ENCODE results near the gene TDP2.

The TDP2 gene, protein sequence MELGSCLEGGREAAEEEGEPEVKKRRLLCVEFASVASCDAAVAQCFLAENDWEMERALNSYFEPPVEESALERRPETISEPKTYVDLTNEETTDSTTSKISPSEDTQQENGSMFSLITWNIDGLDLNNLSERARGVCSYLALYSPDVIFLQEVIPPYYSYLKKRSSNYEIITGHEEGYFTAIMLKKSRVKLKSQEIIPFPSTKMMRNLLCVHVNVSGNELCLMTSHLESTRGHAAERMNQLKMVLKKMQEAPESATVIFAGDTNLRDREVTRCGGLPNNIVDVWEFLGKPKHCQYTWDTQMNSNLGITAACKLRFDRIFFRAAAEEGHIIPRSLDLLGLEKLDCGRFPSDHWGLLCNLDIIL

DNA sequence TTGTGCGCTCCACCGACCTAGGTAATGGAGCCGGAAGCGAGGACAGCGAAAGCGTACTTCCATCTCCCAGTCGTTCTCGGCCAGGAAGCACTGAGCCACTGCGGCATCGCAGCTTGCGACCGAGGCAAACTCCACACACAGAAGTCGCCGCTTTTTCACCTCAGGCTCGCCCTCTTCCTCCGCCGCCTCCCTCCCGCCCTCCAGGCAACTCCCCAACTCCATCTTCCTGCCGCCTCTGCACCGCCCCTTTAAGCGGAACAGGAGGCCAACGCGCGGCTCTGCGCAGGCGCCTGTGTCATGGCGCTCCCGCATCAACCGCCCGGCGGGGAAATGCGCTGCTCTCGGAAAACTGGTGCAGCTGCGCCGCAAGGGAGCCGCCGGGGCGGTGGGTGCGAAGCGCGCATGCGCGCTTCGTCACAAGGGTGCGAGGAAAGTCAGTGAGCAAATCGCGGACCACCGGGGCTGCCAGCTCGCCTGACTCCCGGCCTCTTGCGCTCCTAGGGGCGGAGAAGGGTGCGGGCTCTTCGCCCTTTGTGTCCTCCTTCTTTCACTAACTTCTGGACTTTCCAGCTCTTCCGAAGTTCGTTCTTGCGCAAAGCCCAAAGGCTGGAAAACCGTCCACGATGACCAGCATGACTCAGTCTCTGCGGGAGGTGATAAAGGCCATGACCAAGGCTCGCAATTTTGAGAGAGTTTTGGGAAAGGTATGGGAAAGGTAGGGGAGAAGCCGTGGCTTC, at the start of gene TDP2, which contains the start of gene ACOT13:
Gene TDP2 (minus strand): TSS at position 259 of the 737 bp plus-strand sequence. CDS start 37 bp downstream, at position 222.
Gene ACOT13 (plus strand): TSS at position 437 of the 737 bp plus-strand sequence. CDS start 187 bp downstream, at position 624.
- DNase-seq: peak; percentile 95

DNA sequence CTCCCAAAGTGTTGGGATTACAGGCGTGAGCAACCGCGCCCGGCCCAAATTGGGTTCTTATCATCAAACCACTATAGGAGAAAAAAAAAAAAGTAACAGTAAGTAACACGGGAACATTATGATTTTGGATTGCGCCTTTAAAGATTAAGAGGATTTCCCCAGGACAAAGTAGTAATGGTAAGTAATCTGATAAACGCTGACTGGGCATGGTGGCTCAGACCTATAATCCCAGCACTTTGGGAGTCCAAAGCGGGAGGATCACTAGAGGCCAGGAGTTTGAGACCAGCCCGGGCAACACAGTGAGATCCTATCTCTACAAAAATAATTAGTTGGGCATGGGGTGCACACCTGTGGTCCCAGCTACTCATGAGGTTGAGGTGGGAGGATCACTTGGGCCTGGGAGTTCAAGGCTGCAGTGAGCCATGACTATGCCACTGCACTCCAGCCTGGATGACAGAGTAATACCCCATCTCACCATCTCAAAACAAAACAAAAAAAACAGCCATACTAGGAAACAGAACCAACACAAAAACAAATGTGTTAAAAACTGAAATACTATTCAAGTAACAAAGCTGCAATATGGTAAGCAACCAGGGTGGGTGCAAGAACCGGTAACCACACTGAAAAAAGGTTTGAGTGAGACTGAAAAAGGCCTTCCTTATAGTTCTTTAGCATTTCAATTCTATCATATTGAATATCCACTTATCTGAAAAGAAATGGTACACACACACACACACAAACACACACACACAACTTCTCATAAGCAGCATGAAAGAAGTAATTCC, 44.0 kb upstream of the TDP2 start:
- no peak for DNase-seq

DNA sequence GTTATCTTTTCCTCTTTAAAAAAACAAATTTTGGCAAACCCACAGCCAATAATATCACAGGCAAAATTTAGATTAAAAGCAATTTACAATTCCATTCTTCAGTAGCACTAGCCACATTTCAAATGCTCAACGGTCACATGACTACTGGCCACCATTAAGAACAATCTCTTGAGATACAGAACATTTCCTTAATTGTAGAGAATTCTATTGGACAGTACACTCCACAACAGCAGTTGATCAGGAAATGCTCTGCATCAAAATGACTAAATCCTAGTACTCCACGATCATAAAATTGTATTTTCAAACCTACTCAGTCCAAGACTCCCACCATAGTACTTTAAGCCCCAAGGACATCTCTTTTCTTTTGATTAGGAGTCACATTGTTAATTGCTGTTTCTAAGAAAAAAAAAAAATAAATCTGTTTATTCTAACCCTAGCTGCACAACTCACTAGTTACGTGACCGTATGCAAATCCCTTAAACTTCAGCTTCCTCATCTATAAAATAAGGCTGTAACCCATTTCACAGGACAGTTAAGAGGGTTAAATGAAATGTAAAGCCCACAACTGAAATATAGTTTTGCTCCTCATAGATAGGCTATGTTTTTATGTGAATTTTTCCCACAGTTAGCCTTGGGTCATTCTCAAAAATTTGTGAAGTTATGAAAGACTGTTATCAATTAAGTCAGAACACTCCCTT, 42.5 kb upstream of the TDP2 start:
- DNase-seq: no peak

DNA sequence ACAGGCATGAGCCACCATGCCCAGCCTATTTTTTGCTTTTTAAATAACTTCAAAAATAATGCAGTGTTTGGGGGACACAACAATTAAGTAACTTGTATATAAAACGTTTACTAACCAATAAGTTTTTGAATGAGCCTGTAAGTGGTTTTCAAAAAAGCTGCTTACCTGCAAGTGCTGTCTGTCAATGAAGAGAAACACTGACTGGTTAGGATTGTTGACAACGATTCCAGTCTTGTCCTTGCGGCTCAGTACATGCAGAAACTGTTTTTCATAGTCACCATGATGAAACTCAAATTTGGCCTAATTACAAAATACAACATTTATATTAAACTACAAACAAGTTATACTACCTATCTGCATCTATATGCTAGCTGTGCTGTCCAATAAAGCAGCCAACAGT, 41.9 kb upstream of the TDP2 start:
- no peak for DNase-seq

DNA sequence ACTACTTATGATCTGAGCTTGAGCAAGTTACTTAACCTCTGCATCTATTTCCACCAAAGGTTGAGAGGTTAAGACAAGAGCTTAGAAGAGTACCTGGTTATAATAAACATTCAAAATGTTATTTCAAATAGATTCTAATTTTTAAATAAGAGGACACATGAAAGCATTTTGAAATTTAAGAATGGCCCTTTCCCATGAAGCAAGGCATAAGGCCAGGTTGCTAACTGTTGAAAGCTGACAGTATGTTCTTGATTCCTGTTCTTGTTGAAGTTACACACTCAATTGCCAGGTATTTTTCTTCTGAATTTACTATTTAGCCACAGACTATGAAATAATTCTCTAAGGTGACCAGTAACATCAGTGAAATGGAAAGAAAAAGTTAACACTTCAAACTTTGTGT, 37.8 kb upstream of the TDP2 start:
- no peak for DNase-seq

DNA sequence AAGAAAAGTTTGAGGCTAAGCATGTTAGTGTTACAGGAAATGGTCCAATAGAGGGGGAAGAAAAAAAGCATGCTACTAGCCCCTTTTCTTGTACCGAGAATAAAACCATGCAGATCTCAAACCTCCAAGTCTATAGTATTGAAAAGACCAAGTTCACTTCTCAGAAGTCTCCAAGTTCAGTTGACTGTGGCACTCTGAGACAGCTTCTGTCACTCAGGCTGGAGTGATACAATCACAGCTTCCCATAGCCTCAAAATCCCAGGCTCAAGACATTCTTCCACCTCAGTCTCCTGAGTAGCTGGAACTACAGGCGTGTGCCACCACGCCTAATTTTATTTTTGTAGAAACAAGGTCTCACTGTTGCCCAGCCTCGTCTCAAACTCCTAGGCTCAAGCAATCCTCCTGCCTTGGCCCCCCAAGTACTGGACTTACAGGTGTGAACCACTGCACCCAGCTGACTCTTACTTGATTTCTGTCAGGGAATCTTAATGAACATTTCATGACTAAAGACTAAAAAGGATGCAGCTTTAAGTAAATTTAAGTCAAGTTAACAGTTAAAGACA, 36.1 kb upstream of the TDP2 start:
- DNase-seq: no peak

DNA sequence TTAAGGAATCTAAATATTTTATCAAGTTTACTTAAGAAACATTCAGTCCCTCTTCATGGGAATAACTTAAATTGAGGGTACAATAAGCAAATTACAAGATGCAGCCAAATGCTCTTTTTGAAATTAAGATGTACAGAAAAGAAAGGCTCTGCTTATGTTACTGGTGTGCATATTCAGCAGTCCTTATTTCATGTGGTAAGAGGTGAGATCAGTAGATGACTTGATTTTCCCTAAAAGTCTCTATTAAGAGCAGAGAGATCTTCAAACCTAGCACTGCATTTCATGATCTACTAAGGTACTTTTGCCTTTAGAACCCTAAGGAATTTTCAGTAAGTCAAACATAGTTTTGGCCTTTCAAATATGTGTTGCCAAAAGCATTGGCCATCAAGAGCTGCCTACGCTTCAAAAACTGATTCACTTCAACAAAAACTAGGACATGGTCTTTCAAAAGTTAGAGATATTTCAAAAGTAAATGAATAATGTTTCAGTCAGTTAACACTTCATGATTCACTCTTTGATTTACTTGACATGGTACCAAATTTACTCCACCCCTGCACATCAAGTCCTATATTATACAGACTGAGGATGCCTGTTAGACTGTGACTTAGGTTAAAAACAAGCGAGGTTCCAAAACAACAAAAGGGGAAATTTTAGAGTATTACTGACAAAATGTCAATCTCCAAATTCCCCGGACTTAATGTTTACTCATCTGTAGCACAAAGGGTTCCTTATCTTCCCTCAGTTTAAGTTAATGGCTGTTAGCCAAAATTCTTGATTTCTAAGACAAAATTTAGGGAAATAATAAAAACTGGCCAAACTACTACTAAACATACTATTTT, 33.0 kb upstream of the TDP2 start:
- DNase-seq: no peak

DNA sequence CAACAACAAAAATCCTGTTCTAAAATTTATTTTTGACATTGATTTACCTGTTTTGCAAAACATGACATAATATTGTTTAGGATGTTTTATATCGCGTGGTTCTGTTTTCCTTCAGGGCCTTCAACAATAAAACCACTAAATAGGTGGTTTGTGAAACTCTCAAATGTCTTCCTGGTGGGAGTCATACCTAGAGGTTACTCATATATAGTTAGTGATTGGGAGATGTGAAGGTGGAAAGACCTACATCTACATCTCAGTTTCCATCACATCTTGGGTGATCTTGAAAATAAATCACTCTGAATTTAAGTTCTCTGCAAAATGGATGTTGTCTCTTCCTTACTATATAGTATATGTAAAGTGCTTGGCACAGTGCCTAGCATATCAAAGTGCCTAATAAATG, 29.4 kb upstream of the TDP2 start:
- DNase-seq: no peak

DNA sequence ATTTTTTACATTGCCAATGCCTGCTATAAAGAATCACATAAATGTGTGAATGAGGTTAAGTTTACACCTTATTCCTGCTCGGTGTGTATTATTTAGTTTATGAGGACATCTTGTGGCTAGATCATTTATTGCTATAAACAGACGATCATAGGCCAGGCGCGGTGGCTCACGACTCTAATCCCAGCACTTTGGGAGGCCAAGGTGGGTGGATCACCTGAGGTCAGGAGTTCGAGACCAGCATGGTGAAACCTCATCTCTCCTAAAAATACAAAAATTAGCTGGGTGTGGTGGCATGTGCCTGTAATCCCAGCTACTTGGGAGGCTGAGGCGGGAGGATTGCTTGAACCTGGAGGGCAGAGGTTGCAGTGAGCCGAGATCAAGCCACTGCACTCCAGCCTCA, 28.9 kb upstream of the TDP2 start:
- DNase-seq: peak; percentile 24

DNA sequence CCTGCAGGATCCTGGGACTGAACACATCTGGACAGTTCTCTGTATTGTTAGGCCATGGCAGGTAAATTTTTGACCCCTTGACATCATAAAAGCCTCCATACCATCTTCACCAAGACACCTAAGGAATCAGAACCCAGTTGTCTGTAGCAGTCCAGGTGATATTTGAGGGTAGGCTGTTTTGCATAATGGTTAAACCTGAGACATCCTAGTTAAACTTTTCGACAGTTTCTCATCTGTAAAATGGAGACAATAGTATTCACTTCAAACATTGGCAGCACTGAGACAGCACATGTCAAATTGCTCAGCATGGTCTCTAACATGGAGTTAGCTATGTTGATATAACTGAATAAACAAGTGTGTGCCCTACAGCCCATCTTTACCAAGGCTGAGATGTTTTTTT, 27.5 kb upstream of the TDP2 start:
- no peak for DNase-seq

DNA sequence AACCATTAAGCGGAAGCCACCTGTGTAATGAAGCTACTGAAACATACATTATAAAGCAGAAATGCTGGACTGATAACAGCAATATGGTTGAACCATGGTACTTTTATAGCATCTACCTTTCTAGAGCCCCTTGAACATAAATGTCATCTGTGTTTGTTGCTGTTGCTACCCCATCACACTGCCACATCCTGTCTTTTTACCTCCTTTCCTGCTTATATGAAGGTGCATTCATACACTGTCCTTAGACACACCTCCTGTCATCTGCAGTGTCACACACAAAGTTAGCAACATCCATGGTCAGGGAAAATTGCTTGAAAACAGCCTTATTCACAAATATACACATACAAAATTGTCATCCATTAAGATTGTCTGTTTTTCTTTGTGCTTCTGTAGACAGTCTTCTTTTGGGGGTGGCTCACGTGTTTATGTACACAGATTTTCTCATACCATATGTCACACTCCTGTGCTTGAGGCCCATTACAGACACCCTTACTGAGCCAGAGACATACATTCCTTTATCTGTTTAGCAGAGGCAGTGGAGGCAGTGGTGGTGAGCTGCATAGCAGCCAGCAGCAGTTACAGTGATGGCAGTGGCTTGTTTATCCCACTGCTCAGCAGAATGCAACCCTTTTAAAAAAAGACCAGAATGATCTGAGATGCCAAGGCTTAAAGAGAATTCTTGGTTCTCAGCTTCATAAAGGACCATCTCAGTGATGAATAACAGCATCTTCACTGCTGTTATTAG, 26.3 kb upstream of the TDP2 start:
- DNase-seq: no peak

DNA sequence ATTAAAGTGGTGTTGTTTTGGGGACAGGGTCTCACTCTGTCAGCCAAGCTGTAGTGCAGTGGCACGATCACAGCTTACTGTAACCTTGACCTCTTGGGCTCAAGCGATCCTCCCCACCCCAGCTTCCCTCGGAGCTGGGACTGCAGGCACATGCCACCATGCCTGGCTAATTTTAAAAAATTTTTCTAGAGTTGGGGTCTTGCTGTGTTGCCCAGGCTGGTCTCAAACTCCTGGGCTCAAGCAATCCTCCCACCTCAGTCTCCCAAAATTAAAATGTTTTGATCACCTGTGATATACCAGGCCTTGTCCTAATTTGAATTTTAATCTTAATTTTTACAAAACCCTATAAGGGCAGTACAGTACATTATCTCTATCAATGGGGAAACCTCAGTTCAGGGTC, 25.7 kb upstream of the TDP2 start:
- DNase-seq: no peak

DNA sequence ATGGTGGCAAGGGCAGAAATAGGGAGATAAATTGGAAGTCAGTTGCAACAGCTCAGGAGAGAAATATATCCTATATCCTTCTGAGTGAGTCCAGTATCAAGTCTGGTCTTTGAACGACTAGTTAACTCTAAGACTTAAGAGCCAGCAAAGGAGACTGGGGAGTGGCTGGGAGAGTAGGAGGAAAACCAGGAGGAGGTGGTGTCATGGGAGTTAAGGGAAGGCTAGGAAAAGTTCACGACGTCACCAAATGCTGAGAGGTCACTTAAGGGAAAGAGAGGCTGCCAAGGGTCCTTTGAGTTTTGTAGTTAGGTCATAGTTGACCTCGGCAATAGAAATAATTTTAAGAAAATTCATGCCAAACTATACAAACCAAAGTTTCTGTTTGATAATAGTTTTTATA, 25.3 kb upstream of the TDP2 start:
- no peak for DNase-seq

DNA sequence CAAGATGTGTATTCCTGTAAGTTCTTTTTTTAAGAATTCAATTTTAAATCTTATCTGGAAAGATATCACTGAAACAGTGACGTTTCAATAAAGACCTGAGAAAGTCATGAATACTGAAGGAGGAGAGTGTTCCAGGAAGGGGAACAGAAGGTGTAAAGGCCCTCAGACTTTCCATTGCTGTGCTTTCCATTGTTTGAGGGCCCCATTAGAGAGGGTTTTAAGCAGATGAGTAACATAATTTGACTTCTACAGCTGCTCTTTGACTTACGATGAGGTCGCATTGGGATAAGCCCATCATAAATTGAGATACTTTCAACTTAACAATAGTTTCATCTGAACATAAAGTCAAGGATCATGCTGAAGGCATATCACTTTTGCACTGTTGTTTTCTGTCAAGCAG, 24.9 kb upstream of the TDP2 start:
- DNase-seq: no peak

DNA sequence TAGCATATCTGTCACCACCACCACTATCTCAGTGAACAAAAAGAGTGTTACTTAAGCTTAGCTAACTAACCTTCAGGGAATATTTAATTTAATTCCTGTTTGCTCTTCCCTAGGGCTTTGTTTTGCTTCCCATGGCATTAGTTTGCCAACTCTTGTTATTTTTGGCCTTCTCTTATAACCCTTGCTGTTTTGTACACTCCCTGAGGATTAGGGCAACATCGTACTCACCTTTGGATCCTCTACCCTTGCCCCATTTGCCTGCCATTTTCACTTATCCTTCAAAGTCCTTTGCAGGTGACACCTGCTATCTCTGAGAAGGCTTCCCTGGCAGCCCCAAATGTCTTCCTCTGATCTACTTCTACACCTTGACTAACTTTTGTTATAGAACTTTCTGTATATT, 23.9 kb upstream of the TDP2 start:
- DNase-seq: no peak

DNA sequence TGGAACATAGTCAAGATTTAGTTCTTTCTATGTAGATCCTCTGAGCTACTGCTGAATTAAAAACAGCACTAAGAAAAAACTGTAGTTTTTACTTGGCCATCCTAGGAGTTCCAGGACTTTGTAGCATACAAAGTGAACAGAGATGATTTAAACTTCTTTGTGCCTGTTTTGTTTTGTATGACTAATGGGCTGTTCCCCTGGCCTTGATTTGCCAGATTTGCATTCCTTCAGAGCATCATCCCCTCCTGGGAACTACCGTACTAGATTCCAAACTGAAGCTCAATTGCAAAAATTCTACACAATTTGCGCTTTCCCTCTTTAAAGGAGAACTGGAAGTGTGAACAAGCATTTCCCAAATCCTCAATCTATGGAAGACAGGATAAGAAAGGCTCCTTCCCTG, 23.3 kb upstream of the TDP2 start:
- DNase-seq: no peak

DNA sequence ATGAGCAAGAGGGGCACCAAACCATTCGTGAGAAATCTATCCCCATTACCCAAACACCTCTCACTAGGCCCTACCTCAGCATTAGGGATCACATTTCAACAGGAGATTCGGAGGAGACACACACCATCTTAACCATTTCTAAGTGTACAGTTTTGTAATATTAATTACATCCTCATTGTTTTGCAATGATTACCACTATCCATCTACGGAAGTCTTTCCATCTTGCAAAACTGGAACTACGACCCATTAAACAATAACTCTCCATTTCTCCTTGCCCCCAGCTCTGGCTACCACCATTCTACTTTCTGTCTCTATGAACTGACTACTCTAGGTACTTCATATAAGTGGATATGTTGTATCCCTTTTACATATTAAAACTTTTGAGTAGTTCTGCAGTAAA, 20.2 kb upstream of the TDP2 start:
- no peak for DNase-seq

DNA sequence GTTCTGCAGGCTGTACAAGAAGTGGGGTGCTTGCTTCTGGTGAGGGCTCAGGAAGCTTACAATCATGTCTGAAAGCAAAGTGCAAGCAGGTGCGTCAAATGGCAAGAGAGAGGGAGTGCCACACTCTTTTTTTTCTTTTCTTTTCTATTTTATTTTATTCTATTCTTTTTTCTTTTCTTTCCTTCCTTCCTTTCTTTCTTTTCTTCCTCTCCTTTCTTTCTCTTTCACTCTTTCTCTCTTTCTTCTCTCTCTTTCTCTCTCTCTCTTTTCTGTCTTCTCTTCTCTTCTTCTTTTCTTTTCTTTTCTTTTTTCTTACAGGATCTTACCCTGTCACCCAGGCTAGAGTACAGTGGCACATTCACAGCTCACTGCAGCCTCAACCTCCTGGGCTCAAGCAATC, 19.7 kb upstream of the TDP2 start:
- DNase-seq: no peak

DNA sequence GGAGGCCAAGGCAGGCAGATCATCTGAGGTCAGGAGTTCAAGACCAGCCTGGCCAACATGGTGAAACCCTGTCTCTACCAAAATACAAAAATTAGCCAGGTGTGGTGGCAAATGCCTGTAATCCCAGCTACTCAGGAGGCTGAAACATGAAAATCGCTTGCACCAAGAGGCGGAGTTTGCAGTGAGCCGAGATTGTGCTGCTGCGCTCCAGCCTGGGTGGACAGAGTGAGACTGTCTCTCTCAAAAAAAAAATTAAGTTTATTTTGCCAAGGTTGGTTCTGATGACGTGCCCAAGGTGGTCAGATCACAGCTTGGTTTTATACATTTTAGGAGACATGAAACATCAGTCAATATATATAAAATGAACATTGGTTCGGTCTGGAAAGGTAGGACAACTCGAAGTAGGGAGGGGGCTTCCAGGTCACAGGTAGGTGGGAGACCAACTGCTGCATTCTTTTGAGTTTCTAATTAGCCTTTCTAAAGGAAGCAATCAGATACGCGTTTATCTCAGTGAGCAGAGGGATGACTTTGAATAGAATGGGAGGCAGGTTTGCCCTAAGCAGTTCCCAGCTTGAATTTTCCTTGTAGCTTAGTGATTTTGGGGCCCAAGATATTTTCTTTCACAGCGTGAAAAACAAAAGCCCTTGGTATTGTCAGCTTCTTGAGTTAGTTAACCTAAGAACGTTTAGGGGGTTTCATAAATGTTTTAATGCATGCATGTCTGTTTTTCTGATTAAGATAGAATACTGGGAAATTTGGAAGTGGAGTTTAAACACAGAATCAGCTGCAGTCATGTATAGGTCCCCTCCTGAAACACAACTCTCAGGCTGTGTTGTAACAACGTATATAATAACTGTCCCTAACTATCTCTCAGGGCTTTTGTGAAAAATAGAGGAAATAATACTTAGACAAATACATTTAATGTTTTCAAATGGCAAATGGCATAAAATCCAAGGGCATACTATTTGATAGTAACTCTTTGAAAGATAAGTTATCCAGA, 16.9 kb upstream of the TDP2 start:
- DNase-seq: no peak

DNA sequence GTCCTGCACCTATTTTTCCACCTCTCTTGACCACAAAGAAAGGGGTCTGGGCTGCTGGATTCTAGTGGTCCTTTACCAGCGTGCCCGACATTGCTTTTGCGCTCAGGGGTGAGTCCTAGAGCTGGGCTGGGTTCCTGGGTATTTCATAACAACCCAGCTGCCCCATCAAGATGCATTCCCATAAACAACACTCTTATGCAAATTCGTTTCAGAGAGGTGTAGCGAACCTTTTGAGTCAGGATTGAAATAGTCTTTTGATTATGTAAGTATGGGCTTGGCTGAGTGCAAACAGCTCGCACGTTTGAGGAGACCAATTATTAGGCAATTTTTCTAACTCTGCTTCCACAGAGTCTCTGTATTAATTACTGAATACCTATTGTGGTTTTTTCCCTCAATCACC, 13.9 kb upstream of the TDP2 start:
- DNase-seq: no peak

Data from stimulated activated CD4-positive, alpha-beta T cell treated with anti-CD3 and anti-CD28 coated beads, Interleukin-12 subunit alpha, Interleukin-12 subunit beta, amount 100 ng/mL, for 4 hours (primary cell).